PC-9 (cell line): ENCODE measurements around the gene STX18. TPM values are rescaled to one million over a fixed set of nuclear protein-coding genes. Genes with fewer than 3 reads are reported as not detected.

Experiments used
- BruUV-seq: library from RNA; stranded (reverse); fragments of 400-500 nt; replicated peaks from 2 replicates; lab custom pipeline; 2021; lab: Mats Ljungman, UMichigan
- CTCF ChIA-PET: fragments of 300-600 bp; sonication (Branson Sonifier 250); formaldehyde crosslinking; loops from one replicate; lab custom pipeline; 2022; ENCODE audit warnings: antibody characterized with exemption; lab: Charles Lee
- POLR2A ChIA-PET: fragments of 300-600 bp; sonication (Branson Sonifier 250); formaldehyde crosslinking; loops from one replicate; lab custom pipeline; 2022; ENCODE audit warnings: antibody characterized with exemption; ENCODE audit not compliant: unreplicated experiment; lab: Charles Lee
- DNase-seq, 2 experiments: peaks; one replicate each; pipeline versions ENCODE4 v3.0.0 to v3.0.0-alpha.2; 2015 to 2022; ENCODE audit warnings: mixed read lengths in 1 of 2
- H2AFZ ChIP-seq: fragments of 200-600 bp; sonication (generic); 2 replicates; pipeline ENCODE4 v1.8.1; 2017; ENCODE audit warnings: antibody characterized with exemption
- H3F3A ChIP-seq: fragments of 200-600 bp; sonication (generic); 2 replicates; pipeline ENCODE4 v1.8.1; 2017; ENCODE audit warnings: antibody characterized with exemption, mild to moderate bottlenecking, low read depth; ENCODE audit not compliant: insufficient read depth
- H3K27ac ChIP-seq: fragments of 200-600 bp; sonication (generic); 2 replicates; pipeline ENCODE4 v1.6.1; 2016; ENCODE audit warnings: mixed run types
- H3K27me3 ChIP-seq: fragments of 200-600 bp; sonication (generic); 2 replicates; pipeline ENCODE4 v1.6.1; 2016; ENCODE audit warnings: low read depth, mixed run types; ENCODE audit not compliant: insufficient read depth
- H3K36me3 ChIP-seq: fragments of 200-600 bp; sonication (generic); 2 replicates; pipeline ENCODE4 v1.6.1; 2016; ENCODE audit warnings: low read depth, mixed run types
- H3K4me1 ChIP-seq: fragments of 200-600 bp; sonication (generic); replicated peaks from 2 replicates; pipeline ENCODE4 v1.6.1; 2016; ENCODE audit warnings: mixed run types; ENCODE audit not compliant: insufficient read depth
- H3K4me2 ChIP-seq: fragments of 200-600 bp; sonication (generic); 2 replicates; pipeline ENCODE4 v1.6.1; 2017; ENCODE audit warnings: mixed run types
- H3K4me3 ChIP-seq: fragments of 200-600 bp; sonication (generic); 2 replicates; pipeline ENCODE4 v1.6.1; 2016; ENCODE audit warnings: mixed run types
- H3K79me2 ChIP-seq: fragments of 200-600 bp; sonication (generic); 2 replicates; pipeline ENCODE4 v1.6.1; 2017; ENCODE audit warnings: low read depth, mixed run types
- H3K9me2 ChIP-seq: fragments of 200-600 bp; sonication (generic); 2 replicates; pipeline ENCODE4 v1.8.1; 2017; ENCODE audit warnings: mild to moderate bottlenecking; ENCODE audit not compliant: insufficient read depth
- H3K9me3 ChIP-seq: fragments of 200-600 bp; sonication (generic); 2 replicates; pipeline ENCODE4 v1.8.1; 2016; ENCODE audit warnings: low read depth; ENCODE audit not compliant: insufficient read depth
- H4K20me1 ChIP-seq: fragments of 200-600 bp; sonication (generic); 2 replicates; pipeline ENCODE4 v1.8.1; 2017; ENCODE audit not compliant: insufficient read depth
- EZH2 ChIP-seq: fragments of 200-600 bp; sonication (generic); IDR thresholded peaks from 2 replicates; pipeline ENCODE4 v1.8.0; 2017; ENCODE audit warnings: antibody characterized with exemption, low read depth
- intact Hi-C: fragments of 100-400 bp; cut with micrococcal nuclease; formaldehyde crosslinking; loops from one replicate; pipeline ENCODE4 v1.10.0; 2022; ENCODE audit not compliant: unreplicated experiment
- total RNA-seq: library from RNA; stranded (reverse); gene quantifications from 2 replicates; pipeline ENCODE4 v1.2.3, GENCODE V29; 2021
- TF ChIP-seq, protein P1 (sequence below): fragments of 200-600 bp; sonication (generic); conservative IDR thresholded peaks from 2 replicates; pipeline ENCODE4 v1.6.1; 2017; ENCODE audit warnings: mixed run types, antibody characterized with exemption, mild to moderate bottlenecking, moderate library complexity

STX18 gene
- total RNA-seq, 1 experiment from 2014 or later, result 30.5 TPM

DNA sequence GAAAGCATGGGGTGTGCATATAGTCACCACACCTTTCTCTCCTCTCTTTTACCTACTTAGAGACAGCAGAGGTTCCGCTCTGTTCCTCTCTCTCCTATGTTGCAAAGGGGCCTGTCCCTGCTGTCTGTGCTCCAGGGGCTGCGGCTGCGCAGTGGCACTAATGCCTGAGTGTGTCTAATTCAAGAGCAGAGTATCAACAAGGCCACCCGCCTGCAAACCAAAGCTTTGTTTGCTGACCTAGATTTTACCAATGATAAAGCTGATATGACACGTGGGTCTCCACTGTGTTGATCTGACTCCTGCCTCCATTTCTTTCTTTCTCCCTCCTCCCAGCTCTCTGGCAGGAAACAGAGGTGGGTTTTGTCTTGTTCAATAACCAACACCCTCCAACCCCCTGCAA lies 80.0 kb downstream of the STX18 start:
- POLR2A ChIA-PET, result no interaction called here
- H3K27ac ChIP-seq, result no peak overlapping the region
- no peaks in the 10 kb centered on the region for H3K79me2 ChIP-seq
- no peaks in the 10 kb centered on the region for H3K9me2 ChIP-seq
- H3K36me3 ChIP-seq, result no peaks in the 10 kb centered on the region; the same call in 1 of the 2 replicates
- DNase-seq, result no peak
- no TSS peak for BruUV-seq
- TF ChIP-seq, protein P1, sequence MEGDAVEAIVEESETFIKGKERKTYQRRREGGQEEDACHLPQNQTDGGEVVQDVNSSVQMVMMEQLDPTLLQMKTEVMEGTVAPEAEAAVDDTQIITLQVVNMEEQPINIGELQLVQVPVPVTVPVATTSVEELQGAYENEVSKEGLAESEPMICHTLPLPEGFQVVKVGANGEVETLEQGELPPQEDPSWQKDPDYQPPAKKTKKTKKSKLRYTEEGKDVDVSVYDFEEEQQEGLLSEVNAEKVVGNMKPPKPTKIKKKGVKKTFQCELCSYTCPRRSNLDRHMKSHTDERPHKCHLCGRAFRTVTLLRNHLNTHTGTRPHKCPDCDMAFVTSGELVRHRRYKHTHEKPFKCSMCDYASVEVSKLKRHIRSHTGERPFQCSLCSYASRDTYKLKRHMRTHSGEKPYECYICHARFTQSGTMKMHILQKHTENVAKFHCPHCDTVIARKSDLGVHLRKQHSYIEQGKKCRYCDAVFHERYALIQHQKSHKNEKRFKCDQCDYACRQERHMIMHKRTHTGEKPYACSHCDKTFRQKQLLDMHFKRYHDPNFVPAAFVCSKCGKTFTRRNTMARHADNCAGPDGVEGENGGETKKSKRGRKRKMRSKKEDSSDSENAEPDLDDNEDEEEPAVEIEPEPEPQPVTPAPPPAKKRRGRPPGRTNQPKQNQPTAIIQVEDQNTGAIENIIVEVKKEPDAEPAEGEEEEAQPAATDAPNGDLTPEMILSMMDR, result no peak
- no peak for TF ChIP-seq EZH2
- H3K27me3 ChIP-seq, result no peaks in the 10 kb centered on the region
- H2AFZ ChIP-seq, result no peak overlapping the region
- no peak overlapping the region for H3K4me3 ChIP-seq
- CTCF ChIA-PET, result no interaction called here
- H3K9me3 ChIP-seq, result no peaks in the 10 kb centered on the region
- no peaks in the 10 kb centered on the region for H3K4me1 ChIP-seq
- intact Hi-C loops, result no loop called here
- no peaks in the 10 kb centered on the region for H4K20me1 ChIP-seq
- no peak overlapping the region for H3K4me2 ChIP-seq
- H3F3A ChIP-seq, result no peaks in the 10 kb centered on the region

DNA sequence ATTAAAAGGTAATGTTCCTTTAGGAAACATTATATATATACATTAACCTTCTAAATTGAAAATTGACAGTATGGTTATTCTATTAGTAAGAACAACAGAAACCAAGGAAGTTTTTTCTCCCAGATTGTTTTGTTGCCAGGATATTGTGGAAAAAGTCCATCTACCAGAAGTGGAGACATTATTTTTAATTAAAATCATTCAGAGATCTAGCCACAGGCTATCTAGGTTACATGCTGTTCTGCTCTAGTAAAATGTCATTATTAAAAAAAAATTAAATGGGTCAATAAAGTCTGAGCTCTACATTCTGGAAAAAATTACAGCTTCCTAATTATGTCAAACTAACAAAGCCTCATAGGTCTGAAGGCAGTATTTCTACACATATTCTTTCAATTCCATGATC lies 80.7 kb downstream of the STX18 start:
- no peaks in the 10 kb centered on the region for H3K27me3 ChIP-seq
- no peaks in the 10 kb centered on the region for H4K20me1 ChIP-seq
- POLR2A ChIA-PET, result no interaction called here
- no peak overlapping the region for H2AFZ ChIP-seq
- H3K36me3 ChIP-seq, result no peaks in the 10 kb centered on the region; the same call in 1 of the 2 replicates
- no peak overlapping the region for H3K4me3 ChIP-seq
- intact Hi-C loops, result no loop called here
- no peak overlapping the region for H3K4me2 ChIP-seq
- H3F3A ChIP-seq, result no peaks in the 10 kb centered on the region
- H3K9me3 ChIP-seq, result no peaks in the 10 kb centered on the region
- no peak for TF ChIP-seq EZH2
- TF ChIP-seq, protein P1, result no peak
- DNase-seq, result no peak
- H3K9me2 ChIP-seq, result no peaks in the 10 kb centered on the region
- H3K4me1 ChIP-seq, result no peaks in the 10 kb centered on the region
- no peak overlapping the region for H3K27ac ChIP-seq
- BruUV-seq, result no TSS peak
- no peaks in the 10 kb centered on the region for H3K79me2 ChIP-seq
- CTCF ChIA-PET, result no interaction called here

DNA sequence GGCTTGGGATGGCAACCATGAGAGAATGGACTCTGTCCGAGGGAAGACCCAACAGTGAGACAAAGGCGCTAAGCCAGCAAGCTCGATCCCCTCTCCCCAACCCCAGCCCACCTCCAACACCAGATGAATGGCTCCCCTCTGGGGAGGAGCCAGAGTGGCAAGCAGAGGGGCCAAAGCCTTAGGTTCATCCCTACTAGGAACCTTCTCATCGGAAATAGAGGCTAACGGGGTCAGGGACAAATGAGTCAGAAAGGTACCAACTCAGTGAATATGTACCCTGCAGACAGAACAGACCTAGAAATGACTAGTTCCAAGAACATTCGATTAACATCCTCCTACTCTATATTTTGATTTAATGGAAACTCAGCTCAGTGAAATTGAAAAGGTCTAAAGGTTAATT lies 81.1 kb downstream of the STX18 start:
- Histone ChIP-seq H3K4me3 (no peak overlapping the region), H3K9me2 (no peaks in the 10 kb centered on the region), H3K9me3 (no peaks in the 10 kb centered on the region), H3K27ac (no peak overlapping the region), H4K20me1 (no peaks in the 10 kb centered on the region), H2AFZ (no peak overlapping the region), H3K79me2 (no peaks in the 10 kb centered on the region), H3F3A (no peaks in the 10 kb centered on the region), H3K4me2 (no peak overlapping the region), H3K4me1 (no peaks in the 10 kb centered on the region), H3K36me3 (no peaks in the 10 kb centered on the region; the same call in 1 of the 2 replicates), H3K27me3 (no peaks in the 10 kb centered on the region)
- intact Hi-C loops, result no loop called here
- ChIA-PET POLR2A (no interaction called here), CTCF (no interaction called here)
- DNase-seq, result no peak
- BruUV-seq, result no TSS peak
- TF ChIP-seq, protein P1, result no peak
- TF ChIP-seq EZH2, result no peak
